Islet precursor cell (in vitro differentiated cells): ENCODE results near the gene GNRHR.
A peak's percentile ranks its signal among the peaks of the same experiment; 100 is the strongest.
"Not testable (repeated sequence)": the region's sequence is repeated elsewhere in the genome, so short reads cannot be mapped to it uniquely, and the experiment has no call there.

Experiments used
- DNase-seq: peaks from one replicate; pipeline ENCODE4 v3.0.0-alpha.2; 2018

The GNRHR gene

GRCh38 chr4:67727124-67727850, 26.9 kb downstream of the GNRHR start:
- DNase-seq: no peak

DNA sequence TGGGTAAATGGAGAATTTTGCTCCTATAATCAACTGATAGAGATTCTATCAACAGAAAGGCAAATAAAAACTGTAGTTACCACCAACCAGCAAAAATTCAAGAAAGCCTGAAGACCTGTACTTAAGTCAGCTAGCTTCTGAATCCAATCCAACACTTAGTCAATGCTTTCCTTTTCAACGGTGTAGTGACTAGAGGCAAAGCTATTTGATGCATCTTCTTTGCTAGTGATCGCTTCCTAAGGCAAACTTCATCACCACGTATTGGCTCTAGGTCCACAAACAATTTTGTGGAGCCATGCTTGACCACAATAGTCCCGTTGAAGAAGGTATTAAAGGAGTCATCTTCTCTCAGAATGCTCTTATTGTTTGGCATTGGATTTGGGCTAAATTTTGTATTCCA, 28.2 kb downstream of the GNRHR start:
- DNase-seq: no peak

- DNase-seq: no peak
Observed at GRCh38 chr4:67725132-67725531, 29.1 kb downstream of the GNRHR start.

- DNase-seq: peak; percentile 63
Observed at GRCh38 chr4:67723949-67724348, 30.2 kb downstream of the GNRHR start.

DNA sequence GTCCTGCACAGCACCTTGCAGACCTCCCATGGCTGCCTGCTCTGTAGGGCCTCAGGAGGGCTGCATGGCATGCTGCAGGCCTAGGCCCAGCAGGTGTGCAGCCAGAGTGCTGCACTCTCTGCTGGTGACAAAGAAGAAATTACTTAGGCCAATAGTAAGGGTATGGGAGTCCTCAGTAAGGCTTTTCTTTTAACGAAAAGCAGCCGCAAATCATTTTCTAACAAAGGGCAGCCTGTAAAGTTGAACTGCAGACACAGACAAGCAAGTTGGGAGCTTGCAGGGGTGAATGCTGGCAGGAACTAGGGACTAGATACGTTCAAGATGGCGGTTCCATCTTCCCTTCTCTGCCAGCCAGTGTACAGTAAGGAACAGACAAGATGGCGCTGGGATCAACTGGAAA, 30.8 kb downstream of the GNRHR start:
- no peak for DNase-seq

- DNase-seq: peak; percentile 77
Observed at GRCh38 chr4:67721770-67722597, 32.2 kb downstream of the GNRHR start.

DNA sequence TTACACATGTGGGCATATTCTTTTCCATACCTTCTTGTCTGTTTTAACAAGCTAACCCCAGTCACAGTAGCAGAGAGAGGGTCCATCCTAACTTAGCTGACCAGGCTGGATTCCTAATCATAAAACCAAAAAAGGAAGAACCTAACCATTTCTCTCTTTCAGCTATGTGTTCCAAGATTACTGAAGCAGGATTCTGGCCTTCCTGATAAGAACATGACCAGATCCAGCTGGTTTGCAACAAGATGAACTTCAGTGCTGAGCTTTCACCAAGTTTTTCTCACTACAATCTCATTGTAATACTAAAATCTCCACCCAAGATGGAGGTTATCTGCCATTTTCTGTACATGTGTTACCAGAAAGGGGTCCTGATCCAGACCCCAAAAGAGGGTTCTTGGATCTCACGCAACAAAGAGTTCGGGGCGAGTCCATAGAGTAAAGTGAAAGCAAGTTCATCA, 32.8 kb downstream of the GNRHR start:
- DNase-seq: no peak

GRCh38 chr4:67719953-67720617, 34.1 kb downstream of the GNRHR start:
- DNase-seq: no peak

DNA sequence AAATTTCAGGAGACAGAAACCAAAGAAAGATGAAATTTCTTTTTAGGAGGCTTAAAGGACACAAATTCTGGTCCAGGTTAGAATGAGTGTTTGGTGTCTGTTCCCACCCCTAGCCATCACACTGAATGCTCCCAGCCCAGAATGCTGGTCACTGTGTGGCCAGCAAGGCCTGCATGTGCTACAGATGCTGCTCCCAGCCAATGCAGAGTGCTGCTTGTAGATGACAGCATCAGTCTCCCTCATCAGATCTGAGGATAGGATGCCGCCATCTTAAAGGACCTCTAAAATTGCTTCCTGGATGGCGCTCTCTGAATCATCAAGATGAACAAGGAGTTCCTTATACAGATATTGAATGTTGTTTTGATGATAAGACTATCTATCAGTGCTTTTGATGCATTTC, 35.3 kb downstream of the GNRHR start:
- DNase-seq: no peak

- DNase-seq: no peak
Observed at GRCh38 chr4:67717586-67717985, 36.6 kb downstream of the GNRHR start.

DNA sequence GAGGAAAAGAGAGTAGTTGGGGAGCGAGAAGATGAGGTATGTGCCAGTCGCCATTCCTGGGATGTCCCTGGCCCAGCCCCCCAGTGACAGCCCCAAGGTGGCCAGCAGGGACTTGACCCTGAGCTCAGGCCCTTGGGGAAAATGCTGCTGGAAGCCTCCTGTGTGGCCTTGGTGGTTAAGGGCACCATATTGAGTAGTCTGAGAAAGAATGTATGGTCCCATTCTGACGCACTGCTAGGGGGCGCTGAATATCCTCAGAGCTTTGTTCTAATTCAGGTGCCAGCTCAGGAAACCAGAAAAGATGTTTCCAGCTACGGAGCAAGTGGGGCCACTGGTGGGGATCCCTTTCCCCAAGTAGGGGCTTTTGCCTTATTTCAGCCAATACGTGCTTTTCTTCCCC, 39.2 kb downstream of the GNRHR start:
- no peak for DNase-seq

DNA sequence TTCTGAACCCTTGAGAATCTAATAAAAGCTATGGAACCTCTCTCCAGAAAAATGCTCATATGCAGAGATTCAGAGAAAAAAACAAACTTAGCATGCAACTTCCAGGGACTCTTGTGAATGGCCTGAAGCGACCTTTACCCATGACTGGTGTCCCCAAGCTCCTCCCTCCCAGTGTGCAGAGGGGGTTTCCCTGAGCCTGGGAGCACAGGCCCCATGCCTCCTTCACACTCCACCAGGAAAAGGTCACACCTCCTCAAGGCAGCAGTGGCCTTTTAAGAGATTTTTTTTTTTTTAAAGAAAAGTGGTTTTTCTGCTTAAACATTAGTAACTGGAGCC, 40.0 kb downstream of the GNRHR start:
- no peak for DNase-seq

DNA sequence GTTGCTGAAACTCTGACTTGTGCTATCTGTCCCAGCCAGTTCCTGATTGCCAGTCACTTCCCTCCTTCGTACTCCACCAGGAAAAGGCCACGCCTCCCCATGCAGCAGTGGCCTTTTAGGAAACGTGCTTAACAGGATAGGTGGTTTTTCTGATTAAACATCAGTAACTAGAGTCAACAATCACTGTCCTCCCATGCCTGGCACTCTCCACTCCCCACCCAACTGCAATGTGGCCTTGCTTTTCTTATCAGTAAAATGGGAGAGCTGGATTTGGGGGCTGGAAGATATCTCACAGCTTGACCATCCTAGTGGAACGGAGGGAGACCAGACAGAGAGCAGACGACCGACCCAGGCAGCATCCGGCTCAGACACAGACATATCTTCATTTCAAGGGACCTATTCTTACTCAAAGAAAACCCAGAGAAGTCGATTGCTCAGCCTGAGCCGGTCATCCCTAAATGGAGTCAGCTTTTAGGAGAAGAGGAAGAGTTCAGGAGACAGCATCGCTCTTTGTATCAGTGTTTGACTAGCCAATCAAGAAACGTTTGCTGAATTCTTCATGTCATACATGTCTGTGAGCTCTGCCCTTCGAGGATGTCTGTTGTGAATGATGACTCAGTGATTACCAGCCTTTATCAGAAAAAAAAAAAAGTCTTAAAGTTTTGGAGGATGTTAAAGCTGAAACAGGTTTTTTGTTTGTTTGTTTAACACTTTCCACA, 40.5 kb downstream of the GNRHR start:
- DNase-seq: no peak

DNA sequence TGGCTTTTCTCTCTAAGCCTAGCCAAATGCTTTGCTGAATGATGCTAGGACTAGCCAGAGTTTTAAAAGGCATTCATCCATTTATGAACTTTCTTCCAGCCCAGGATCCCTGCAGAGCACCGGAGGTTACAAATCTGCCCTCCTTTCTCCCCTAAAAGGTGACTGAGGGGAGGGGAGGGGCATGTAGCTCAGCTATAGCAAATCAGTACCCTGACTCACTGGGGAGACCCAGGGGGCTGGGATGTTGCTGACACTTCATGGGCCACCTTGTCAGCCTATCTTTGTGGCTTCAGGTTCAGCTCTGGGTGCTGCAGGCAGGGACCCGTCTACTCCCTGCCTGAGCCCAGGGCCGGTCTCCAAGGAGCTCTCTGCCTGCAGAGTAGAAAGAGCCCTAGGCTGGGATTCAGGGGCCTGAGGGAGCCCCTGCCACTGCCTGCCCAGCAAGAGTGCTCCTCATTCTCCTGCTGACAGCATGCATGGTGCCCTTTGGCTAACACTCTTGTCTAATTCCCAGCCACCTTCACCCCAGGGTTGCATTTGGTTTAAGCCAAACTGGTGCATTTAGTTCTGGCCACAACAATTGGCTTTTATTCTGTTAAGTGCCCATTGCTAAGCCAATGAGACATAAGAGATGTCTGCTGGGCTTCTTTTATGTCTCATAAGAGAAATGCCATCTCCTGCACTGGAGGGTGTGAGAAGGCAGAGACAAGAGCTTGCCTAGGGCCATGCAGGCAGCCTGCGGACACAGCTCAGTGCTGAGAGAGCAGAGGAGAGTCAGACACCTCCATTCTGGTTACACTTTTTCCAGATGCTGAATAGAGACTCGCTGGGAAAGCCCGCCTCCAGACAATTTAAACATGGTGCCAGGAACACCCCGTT, 41.3 kb downstream of the GNRHR start:
- peak; percentile 60 for DNase-seq

GRCh38 chr4:67712000-67712625, 42.1 kb downstream of the GNRHR start:
- DNase-seq: peak; percentile 73

- DNase-seq: not testable (repeated sequence)
Observed at GRCh38 chr4:67706682-67707081, 47.5 kb downstream of the GNRHR start.

GRCh38 chr4:67704843-67705242, 49.3 kb downstream of the GNRHR start:
- no peak for DNase-seq

GRCh38 chr4:67702166-67702565, 52.0 kb downstream of the GNRHR start:
- no peak for DNase-seq

DNA sequence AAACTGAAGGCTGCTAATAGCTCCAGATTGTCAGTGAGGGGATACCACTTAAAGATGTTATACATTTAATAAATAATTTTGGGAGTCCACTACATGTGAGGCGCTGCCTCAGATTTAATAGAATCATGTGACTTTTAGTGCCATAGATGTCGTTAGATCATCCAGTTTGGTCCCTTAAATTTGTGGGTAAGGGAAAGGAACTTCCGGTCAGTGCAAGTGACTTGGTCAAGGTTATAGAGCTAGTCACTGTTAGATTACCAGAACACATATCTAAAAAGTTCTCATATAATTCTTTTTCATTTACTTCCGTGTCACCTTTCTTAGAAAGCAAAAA, 52.7 kb downstream of the GNRHR start:
- no peak for DNase-seq

- peak; percentile 99 for DNase-seq
Observed at GRCh38 chr4:67700738-67701516, 53.3 kb downstream of the GNRHR start, which contains the start of gene UBA6. TSS of gene UBA6 (minus strand) at chr4:67701155. CDS start at chr4:67701119, 36 bp downstream.
